Panc1 (cell line): ENCODE data around the gene PAWR.

ENCODE experiments used
- CTCF ChIP-seq: fragments of 450-650 bp; IDR thresholded peaks from 2 replicates; pipeline ENCODE4 v1.5.1; 2017; ENCODE audit warnings: mild to moderate bottlenecking
- POLR2AphosphoS5 ChIP-seq: IDR thresholded peaks from 2 replicates; pipeline ENCODE4 v1.6.1; 2012; ENCODE audit warnings: mild to moderate bottlenecking, low read depth, low read length, moderate library complexity
- TCF7L2 ChIP-seq: IDR thresholded peaks from 2 replicates; pipeline ENCODE4 v1.6.1; 2011; ENCODE audit warnings: mild to moderate bottlenecking, low read depth, low read length, inconsistent platforms

- TF ChIP-seq TCF7L2 (no peak), CTCF (no peak), POLR2AphosphoS5 (no peak)
Observed at GRCh38 chr12:79657136-79657535, 33.6 kb downstream of the PAWR start.
